ENCODE results near the gene RHBDL3.
A peak's percentile ranks its signal among the peaks of the same experiment; 100 is the strongest.
"Not testable (repeated sequence)": the region's sequence is repeated elsewhere in the genome, so short reads cannot be mapped to it uniquely, and the experiment has no call there.

RHBDL3 gene, protein sequence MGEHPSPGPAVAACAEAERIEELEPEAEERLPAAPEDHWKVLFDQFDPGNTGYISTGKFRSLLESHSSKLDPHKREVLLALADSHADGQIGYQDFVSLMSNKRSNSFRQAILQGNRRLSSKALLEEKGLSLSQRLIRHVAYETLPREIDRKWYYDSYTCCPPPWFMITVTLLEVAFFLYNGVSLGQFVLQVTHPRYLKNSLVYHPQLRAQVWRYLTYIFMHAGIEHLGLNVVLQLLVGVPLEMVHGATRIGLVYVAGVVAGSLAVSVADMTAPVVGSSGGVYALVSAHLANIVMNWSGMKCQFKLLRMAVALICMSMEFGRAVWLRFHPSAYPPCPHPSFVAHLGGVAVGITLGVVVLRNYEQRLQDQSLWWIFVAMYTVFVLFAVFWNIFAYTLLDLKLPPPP

DNA sequence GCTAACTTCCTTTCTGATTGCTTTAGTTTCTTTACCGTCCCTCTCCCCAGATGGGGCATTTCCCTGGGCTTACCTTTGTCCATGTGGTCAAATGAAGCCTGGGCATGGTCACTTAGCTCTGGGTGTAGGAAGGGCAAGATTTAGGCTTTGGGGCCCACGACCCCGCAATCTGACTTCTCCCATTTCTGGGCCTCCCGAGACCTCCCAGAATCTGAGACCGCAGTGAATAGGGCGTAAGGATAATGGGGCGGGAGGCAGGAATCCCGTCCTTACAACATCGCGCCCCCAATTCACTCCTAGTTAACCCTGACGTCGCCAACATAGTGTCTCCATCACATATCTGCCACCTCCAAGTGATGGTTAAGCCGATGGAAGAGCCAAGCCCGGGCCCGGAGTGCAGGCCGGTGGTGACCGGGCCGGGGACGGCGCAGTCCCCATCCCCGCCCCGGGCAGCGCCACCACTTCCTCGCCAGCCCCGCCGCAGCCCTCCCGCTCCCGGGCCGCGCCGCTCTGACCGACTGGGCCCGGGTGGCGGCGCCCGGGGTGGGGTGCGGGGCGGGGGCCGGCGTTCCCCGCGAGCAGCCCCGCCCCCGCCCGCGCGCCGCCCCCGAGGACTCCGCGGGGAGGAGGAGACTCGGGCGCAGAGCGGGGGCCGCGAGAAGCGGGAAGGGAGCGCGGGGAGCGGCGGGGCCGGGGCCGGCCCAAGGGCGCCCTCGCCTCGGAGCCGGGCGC, at the start of gene RHBDL3:
Gene RHBDL3, plus strand, starts transcription at position 641 of the 732 bp plus-strand sequence. CDS start 358 bp downstream, outside the sequence.
- no peak for DNase-seq (ENCODE audit: low read depth in 2 of 2)

DNA sequence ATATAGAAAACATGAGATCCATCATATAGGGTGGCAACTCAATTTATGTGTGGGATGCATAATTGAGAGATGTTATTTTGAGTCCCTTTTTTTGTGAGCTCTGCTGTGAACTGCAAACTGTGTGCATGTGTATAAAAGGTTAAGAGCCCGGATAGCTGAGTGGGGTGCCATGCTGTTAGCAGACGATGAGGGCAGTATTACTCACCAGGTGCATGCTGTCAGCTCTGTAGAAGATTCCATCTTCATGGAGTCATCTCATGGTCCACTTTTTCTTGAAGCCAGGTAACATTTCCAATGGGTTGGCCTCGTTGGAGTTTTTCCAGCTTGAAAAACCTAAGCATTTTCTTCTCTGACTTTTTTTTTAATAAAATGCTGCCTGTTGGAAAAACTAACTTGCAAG, 43.0 kb upstream of the RHBDL3 start:
- no peak for DNase-seq (ENCODE audit: low read depth in 2 of 2)

DNA sequence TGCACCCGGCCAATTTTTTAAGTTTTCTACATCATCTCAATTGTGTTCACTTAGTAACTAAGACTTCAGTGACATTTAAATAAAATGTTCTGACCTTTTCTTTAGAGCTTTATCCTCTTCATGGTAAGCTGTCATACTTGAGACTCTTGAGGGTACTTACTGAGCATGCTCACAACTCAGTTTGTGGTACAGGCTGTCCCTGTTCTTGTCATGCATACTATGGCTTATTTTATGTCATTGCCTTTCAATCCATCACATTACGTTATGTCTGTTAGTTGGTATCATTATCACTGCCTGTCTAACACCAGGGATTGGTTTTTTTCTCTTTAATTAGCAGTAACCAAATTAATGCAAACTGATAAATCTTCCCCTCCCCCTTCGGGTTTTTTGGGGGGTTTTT, 41.9 kb upstream of the RHBDL3 start:
- no peak for DNase-seq (ENCODE audit: low read depth in 2 of 2)

DNA sequence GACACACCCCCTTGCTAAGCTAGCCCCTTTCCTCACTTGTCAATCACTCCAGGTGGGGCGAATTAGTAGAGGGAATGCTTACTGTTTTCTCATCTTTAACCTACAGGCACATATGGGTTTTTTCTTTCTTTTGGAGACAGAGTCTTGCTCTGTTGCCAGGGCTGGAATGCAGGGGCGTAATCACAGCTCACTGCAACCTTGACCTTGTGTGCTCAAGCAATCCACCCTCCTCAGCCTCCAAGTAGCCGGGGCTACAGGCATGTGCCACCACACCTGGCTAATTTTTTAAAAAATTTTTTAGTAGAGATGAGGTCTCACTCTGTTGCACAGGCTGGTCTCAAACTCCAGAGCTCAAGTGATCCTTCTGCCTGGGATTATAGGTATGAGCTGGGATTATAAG, 38.7 kb upstream of the RHBDL3 start:
- DNase-seq (ENCODE audit: low read depth in 2 of 2), result no peak

DNA sequence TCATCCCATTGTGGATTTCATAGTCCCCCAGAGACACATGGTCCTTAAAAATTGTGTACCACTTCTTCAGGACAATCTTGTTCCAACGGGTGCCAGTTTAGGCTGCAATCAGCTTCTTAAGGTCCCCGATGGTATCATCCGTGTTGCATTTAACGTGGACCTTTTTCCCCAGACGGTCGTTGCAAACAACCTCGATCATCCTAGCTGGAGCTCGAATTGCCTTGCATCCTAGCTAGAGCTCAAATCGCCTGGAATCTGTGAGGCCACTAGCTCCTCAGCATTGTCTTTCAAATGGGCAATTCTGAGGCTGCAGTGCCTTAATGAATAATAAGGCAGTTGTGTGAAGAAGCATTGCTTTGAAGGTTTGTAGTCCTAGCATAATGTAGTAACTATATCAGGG, 37.7 kb upstream of the RHBDL3 start:
- no peak for DNase-seq (ENCODE audit: low read depth in 2 of 2)

DNA sequence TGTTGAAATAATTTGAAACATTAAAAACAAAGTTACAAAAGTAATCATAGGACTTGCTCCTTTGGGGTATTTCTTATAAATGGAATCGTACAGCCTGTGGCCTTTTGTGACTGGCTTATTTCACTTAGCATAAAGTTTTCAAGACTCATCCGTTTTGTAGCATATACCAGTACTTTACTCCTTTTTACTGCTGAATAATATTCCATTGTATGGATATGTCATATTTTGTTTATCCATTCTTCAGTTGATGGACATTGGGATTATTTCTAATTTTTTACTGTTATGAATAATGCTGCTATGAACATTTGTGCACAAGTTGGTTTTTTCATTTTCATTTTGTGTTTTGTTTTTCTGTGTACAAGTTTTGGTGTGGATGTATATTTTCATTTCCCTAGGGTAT, 30.0 kb upstream of the RHBDL3 start:
- DNase-seq (ENCODE audit: low read depth in 2 of 2), result no peak

DNA sequence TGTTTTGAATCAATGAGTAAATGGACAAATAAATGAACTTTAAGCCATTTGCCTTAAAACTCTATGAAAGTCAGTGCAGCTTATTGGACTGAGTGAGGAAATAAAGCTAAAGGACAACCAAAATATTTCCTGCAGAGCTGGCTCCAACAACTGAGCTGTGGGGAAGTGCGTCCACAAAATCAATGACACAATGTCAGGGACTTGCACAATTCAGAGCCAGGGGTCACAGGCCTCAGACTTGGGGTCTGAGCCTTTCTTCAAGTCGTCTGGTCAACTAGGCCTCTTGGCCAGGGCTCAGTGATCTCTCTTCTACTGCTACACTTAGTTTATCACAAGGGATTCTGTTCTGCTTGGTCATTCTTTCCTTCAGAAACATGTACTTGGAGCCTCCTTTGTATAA, 26.2 kb upstream of the RHBDL3 start:
- DNase-seq (ENCODE audit: low read depth in 2 of 2), result no peak

DNA sequence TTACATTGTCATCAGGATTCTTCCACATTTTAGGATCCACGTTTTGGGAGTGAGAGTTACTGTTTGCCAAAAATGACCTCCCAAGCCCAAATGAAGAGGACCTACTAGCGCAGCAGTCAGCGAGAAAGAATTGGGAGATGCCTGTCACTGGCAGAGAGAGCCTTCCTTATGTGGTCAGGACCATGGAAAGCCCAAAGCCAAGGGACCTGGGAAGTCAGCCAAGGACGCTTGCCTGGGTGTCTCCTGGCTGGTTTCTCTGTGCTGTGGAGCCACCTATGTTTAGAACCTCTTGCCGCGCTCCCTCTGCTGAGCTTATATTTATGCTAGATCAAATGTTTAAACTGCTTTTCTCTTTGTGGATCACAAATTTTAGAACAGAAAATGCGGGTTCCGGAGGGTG, 24.9 kb upstream of the RHBDL3 start:
- DNase-seq (ENCODE audit: low read depth in 2 of 2), result no peak

DNA sequence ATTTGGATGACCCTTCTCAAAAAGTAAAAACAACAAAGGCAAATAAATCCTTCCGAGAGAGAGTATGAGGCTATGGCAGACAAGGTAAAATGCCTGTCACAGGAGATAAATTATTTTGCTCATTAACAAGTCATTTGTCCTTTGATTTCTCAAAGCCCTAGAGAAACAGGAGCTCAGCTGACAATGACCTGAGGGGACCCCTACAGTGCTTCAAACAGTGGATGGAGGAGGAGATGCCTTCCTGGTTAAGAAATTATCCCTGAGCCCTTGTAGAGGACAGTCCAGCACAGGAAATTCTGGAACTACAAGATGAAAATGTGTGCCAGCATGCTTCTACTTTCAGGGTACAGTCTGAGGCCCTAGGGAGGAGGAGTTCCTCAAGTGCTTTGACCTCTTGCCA, 24.0 kb upstream of the RHBDL3 start:
- DNase-seq (ENCODE audit: low read depth in 2 of 2), result no peak

DNA sequence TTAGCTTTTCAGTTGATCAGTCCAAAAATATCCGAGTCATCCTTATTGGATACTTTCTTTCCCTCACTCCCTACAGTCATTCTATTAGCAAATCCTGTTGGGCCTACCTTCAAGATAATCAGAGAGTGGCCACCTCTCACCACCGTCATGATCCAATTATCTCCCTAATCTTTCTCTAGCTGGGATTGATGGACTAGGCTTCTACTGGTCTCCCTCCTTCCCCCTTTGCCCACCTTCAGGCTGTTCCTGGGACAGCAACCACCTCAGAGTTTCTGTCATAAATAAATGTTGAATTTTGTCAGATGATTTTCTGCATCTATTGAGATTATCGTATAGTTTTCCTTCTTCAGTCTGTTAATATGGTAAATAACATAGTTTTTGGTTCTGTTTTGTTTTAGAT, 16.2 kb upstream of the RHBDL3 start:
- DNase-seq (ENCODE audit: low read depth in 2 of 2), result no peak

DNA sequence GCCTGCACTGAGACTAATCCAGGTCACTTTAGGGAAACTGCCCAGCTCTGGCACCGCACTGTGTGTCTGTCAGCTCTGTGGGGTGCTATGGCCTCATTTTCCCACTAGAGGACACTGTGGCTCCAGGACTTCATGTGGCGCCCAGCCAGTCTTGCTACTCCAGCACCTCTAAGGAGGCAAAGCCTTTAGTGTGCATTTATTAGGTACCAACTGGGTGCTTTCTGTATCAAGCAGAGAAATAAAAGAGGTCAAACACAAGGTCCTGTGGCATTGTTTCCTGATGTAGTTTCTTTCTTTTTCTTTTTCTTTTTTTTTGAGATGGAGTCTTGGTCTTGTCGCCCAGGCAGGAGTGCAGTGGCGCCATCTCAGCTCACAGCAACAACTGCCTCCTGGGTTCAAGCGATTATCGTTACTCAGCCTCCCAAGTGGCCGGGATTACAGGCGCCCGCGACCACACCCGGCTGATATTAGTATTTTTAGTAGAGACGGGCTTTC, 12.5 kb upstream of the RHBDL3 start:
- peak in 1 of 2 donors; percentile 50 for DNase-seq (ENCODE audit: low read depth in 2 of 2)

DNA sequence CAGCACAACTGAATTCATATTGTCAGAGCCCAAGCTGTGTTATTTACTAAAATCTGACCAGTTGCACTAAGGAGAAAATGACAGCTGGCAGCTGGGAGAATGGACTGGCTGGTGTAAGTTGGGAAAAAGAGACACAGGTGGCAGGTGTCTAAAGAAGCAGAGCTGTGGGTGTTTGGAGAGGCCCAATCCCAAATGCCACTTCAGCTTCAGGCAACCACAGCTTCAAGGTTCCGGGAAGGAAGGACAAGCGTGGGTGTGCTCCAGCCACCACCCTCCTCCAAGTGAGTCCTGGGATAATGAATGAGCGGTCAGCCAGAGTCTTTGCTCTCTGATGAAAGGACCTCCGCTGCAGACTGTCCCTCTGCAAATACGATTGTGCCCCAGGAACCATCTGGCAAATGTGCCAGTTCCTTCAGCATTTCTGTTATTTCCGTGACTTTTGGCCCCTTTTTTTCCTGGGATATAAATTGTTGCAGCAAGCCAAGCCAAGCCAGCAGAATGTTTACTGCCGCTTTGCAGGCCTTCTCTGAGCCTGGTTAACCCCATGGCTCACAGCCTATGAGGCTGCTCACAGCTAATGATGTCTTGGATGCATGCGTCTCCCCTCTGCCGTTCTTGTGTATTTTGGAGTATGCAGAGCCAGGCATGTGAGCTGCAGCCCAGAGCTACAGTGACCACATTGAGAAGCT, 9.5 kb upstream of the RHBDL3 start:
- DNase-seq (ENCODE audit: low read depth in 2 of 2), result no peak

DNA sequence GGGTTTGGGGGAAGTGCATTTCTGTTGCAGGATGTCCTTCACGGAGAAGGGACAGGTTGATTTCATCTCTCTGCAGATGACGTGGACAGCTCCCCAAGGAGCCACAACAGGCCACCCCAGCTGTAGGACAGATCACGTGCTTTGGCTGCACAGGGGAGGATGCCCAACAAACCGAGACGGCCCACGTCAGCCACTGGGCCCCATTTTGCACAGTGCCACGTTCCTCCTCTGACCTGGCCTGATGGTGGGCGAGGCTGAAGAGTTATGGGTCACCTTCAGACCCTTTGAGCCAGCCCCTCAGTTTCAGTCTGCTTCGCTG, 9.0 kb upstream of the RHBDL3 start:
- DNase-seq (ENCODE audit: low read depth in 2 of 2), result no peak

DNA sequence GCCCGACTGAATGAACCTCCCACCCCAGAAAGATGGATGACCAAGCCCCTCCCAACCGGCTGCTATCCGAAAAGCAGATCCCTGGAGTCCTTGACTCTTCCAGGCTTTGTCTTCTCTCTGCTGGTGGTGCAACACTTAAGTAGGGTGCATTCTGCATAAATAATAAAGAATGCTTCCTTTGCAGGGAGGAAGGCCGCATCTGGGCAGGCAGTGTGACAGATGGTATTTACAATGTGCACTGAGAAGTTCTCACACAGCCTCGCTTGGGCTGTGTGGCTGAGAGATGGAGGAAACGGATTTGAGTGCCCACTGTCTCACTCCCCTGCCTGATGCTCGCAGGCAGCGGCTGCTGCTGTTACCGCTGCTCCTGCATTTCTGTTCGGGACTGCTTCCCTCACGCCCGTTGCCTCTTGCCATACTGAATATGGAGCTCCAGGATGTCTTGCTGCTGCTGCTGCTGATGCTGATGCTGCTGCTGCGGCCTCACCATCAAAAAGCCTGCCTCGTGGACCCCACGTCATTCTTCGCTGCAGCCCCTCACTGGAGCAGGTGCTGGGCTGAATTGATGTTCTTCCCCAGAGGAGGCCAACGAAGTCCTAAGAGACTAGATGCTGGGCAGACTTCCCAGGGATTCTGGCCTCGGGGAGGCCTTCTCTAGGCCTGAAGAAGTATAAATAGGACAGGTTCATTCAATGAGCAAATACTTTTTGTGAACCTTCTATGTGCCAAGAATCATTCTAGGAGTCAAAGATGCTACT, 7.1 kb upstream of the RHBDL3 start:
- DNase-seq (ENCODE audit: low read depth in 2 of 2), result no peak

DNA sequence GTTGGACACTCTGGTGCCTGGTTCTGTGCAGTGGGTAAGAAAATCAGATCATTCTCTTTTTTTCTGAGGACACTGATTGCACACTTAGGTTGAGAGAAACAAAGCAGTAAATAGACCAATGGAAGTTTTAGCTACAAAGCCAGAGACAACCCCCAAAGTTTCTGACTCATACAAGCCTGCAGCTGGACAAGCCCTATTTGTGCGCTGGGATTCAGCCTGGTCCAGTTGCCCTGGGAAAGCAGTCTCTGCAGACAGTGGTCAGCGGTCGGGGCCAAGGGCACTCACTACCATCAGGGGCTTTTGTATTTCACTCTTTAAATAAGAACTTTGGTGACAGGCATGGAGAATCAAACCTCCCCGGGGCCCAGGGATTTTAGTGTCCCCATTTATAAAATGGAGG, 6.0 kb upstream of the RHBDL3 start:
- no peak for DNase-seq (ENCODE audit: low read depth in 2 of 2)

DNA sequence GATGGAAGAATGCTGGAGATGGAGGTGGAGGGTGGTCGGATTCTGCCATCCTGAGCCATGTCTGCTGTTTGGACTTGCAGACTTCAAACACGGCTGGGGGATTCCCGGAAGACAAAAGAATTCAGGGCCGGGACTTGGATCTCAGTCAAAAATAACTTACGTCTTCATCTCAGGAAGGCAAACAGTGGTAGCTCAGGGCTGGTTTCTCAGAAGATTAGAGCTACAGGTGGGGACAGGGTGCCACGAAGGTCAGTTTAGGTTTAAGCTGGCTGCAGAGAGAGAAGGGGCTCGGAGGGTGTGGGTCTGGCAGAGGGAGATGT, 4.3 kb upstream of the RHBDL3 start:
- no peak for DNase-seq (ENCODE audit: low read depth in 2 of 2)

DNA sequence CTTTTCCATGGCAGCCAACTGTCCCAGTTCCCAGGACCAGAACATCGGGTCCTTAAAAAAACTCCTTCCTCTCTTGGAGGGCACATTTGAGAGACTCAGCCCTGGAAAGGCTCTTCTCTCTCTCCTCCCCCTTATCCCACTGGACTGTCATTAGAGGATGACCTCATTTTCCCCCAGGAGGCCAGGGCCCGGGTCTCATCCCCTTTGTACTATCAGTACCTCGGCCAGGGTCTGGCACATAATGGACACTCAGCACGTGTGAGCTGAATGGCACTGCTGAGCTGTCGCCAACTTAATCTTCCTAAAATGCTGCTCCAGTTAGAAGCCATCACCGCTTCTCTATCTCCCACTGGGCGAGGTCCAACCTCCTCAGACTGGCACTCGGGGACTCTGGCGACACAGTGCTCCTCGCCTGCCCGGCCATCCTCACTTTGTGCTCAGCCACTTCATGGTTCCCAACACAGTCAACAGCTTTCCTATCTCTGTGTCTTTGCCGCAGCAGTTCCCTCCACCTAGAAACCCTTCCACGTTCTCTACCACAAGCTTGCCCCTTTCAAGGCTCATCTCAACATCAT, 3.6 kb upstream of the RHBDL3 start:
- no peak for DNase-seq (ENCODE audit: low read depth in 2 of 2)

DNA sequence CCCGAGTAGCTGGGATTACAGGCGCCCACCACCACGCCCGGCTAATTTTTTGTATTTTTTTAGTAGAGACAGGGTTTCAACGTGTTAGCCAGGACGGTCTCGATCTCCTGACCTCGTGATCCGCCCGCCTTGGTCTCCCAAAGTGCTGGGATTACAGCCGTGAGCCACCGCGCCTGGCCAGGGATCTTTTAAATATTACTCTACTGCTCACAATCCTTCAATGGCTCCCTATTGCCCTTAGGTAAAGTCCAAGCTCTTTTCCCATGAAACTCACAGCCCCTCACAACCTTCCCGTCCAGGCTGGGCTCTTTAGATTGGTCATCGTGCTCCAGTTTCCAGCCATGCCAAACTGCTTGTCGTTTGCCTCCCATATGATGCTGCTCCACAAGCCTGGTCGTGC, 2.1 kb upstream of the RHBDL3 start:
- not testable (repeated sequence) for DNase-seq (ENCODE audit: low read depth in 2 of 2)

DNA sequence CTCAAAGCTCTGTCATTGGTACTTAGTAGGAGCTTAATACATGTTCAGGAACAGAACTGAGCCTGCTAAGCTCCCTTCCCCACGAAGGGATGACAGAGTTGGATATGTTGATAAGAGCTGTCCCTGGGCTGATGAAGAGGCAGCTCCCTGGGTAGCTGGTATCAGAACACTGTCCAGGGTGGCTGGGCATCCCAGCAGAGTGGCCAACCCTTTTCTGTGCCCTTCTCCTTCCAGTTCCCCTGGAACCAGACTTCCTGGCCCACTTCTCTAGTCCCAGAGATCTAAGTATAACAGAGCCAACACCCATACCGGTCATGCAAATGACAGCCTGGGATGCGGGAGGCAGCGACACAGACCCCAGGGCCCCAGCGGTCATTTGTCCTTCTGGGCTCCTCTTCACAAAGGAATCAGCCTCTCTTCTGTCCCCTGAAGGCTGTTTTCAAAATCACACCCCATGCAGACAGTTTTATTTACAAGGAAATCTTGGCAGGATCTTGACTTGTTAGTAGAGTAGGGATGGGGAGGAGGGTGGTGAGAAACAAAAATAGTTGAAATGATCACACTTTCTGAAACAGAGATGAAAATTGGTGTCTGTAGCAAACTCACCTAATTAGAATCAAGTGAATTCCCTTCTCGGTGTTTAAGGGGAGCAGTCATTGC, 1.4 kb upstream of the RHBDL3 start:
- no peak for DNase-seq (ENCODE audit: low read depth in 2 of 2)

DNA sequence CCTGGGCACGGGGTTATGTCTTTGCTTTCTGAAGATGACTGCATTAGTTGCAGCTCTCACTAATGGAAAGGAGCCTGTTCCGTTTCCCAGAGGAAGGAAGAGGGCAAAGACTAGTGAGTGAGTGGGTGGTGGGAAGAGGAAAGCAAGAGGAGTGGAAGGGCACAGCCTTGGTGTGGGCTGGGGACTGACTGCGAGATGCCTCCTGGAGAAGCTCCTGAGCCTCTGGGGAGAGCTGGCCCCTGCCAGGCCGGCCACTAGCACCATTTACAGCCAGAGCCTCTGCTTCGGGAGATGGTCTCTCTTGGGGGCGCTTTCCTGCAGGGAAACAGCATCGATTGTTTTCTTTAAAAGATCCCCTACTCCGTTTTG, 825 bp upstream of the RHBDL3 start:
- DNase-seq (ENCODE audit: low read depth in 2 of 2), result no peak

DNA sequence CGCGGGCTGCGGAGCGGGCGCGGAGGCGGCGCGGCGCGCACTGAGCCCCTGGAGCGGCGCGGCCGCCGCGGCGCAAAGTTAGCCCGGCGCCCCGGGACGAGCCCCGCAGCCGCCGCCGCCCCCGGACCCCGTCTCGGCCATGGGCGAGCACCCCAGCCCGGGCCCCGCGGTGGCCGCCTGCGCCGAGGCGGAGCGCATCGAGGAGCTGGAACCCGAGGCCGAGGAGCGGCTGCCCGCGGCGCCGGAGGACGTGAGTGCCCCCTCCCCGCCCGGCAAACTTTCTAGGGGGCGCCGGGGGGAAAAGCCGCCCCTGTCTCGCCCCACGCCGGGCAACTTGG, 388 bp downstream of the RHBDL3 start:
- DNase-seq (ENCODE audit: low read depth in 2 of 2), result no peak

Data from stimulated activated CD4-positive, alpha-beta T cell treated with anti-CD3 and anti-CD28 coated beads, Interleukin-1b, Interleukin-23, amount 100 ng/mL, for 1 hour (primary cell).